Right lobe of liver (tissue), 4 donors: ENCODE data around the gene SLC15A5.

Experiments used
- POLR2A ChIP-seq: fragments of 450-650 bp; IDR thresholded peaks from one replicate; pipeline ENCODE4 v1.6.1; 2017; ENCODE audit warnings: antibody characterized with exemption, mild to moderate bottlenecking
- TF ChIP-seq, protein P1 (sequence below), 4 donors: fragments of 200-600 bp in 3 of 4; fragments of 450-650 bp in 1 of 4; IDR thresholded peaks; one replicate each; pipeline versions ENCODE4 v1.5.1 to v1.8.0; 2016 to 2022; ENCODE audit warnings: antibody characterized with exemption in 4 of 4, mild to moderate bottlenecking in 2 of 4
- donor health status: DM: no; HTN: no; CAD: no.
- donor health status: DM: no; HTN: no; CAD: no.
- donor health status: DM: no; HTN: yes; CAD: no.

DNA sequence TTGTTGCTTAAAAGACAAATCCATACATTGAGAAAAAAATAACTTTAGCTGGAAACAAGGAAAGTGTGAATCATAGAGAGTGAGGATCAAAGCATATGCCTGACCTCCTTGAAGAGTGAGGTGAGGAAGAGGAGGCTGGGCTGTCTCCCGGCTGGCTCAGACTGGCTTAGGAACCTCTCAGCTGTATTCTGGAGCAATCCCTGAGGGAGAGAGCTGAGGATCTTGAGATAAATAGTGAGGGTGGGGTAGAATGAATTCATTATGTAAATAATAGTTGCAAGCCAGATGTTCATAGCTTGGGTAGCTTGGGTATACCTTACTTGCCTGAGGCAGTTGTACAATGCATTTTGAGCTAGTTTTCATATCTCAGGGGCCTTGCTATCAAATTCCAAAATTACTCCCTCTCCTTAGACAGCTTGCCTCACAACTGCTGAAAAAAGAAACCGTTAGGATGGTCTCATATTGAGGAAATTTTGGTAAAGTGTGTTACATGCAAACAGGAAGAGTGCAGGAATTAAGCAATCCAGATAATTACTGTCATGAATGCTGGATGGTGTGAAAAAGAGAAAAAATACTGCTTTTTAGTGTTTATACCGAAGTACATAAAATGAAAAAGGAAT is 30.5 kb upstream of the SLC15A5 start:
- TF ChIP-seq, protein P1, sequence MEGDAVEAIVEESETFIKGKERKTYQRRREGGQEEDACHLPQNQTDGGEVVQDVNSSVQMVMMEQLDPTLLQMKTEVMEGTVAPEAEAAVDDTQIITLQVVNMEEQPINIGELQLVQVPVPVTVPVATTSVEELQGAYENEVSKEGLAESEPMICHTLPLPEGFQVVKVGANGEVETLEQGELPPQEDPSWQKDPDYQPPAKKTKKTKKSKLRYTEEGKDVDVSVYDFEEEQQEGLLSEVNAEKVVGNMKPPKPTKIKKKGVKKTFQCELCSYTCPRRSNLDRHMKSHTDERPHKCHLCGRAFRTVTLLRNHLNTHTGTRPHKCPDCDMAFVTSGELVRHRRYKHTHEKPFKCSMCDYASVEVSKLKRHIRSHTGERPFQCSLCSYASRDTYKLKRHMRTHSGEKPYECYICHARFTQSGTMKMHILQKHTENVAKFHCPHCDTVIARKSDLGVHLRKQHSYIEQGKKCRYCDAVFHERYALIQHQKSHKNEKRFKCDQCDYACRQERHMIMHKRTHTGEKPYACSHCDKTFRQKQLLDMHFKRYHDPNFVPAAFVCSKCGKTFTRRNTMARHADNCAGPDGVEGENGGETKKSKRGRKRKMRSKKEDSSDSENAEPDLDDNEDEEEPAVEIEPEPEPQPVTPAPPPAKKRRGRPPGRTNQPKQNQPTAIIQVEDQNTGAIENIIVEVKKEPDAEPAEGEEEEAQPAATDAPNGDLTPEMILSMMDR (IDR thresholded peaks at IDR 0.05), result no peak
- no peak for TF ChIP-seq POLR2A
